ENCODE data around the gene HPCAL1.

The HPCAL1 gene

DNA sequence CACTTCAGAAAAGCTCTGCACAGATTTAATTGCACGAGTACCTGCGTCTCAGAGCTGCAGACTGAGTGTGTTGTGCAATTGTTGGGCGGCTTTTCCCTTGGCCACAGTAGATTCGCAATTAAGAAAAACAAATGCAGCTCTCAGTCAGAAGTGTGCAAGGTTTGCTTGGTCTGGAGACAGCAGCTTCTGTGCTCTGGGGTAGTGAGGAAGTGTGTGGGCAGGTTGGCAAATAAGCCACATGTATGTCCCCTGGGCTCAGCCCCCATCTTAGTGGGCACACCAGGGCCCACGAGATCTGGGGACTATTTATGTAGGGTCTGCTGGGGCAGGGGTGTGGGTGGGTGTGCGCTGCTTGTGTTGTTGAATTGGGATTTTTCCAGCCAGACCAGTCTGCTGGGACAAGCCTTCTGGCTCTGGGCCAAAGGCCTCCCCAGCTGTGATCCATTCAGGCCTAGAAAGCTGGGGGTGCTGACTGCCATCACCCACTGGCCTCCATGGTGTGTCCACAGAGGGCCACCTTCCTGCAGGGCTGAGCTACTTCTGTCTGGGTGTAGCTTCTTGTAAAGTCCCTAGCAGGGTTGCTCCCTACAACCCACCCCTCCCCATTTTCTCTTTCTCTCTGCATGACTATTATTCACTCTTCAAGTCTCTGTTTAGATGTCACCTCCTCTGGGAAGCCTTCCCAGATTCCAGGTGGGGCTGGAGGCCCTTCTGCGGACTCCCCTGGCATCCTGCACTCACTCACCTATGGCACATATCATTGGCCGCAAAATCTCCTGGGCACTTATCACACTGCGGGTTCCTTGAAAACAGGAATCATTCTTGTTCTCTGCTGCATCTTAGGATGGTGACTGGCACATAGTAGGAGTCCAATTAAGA is 77.6 kb downstream of the HPCAL1 start:
- in situ Hi-C loops (cut with HindIII; ENCODE audit: low sequenced_read_pairs) = no loop called here

DNA sequence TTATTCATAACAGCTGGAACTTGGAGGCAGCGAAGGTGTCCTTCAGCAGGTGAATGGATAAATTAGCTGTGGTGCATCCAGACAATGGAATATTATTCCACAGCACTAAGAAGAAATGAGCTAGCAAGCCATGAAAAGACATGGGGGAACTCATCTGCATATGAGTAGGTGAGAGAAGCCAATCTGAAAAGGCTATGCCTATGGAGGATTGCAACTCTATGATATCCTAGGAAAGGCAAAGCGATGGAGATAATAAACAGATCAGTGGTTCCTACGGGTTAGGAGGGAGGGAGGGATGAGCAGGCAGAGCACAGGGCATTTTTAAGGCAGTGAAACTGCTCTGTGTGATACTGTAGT is 79.3 kb downstream of the HPCAL1 start:
- in situ Hi-C loops (cut with HindIII; ENCODE audit: low sequenced_read_pairs) = no loop called here

DNA sequence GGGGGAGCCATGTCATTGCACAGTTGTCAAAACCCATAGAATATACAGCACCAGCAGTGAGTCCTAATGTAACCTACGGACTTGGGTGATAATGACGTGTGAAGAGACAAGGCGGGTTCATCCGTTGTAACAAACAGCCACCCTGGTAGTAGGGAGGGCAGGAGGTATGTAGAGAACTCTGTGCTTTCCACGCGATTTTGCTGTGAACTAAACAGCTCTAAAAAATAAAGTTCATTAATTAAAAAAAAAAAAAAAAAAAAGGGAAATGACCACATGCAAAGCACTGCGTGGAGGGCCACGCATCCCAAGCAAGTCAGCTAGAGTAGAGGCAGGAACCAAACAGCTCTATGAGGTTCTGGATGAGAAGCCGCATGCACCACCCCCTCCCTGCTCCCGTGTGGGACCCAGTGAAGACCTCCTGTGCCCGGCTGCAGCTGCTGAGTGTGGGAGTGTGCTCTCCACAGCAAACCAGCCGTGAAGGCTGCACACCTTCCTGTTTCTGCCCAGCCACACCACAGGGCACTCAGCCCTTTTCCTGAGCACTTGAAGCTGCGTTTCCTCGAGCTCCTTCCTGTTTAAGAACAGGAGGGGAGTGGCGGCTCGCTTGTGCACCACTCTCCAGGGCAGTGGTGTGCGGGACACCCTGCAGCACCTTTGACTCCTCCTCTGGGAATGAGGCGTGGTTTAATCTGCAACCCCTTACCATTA is 79.8 kb downstream of the HPCAL1 start:
- in situ Hi-C loops (cut with HindIII; ENCODE audit: low sequenced_read_pairs) = no loop called here

DNA sequence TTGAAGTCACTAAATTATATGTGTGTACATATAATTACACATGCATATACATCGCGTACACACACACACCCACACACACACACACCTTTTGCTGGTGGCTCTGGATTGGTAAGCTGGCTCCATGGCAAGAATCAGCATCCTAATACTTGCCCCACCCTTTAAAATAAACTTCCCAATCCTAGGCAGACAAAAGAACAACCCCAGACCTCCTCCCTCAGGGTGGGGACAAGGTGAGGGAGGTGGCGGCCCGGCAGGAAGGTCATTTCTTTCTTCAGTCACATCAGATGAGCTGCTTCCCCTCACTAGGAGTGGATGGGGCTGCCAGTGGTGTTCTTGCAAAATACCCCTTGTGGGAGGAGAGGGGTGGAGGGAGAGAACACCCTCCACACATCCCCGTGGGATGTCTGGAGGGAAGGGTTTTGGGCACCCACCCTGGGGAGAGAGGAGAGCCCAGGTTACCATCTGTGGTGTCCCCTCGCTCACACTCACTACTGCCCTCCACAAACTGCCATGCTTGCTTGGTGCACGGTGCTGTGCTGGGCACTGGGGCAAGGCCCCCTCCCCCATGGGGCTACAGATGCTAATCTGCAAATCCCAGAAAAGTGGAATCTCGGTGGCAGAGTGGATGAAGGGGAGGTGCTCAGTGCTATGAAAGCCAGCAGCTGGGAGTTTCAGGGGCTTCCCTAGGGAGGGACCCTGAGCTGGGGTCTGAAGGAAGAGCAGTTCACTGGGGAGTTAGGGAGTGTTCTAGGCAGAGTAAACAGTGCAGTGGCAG is 81.4 kb downstream of the HPCAL1 start:
- in situ Hi-C loops (cut with HindIII; ENCODE audit: low sequenced_read_pairs) = no loop called here

DNA sequence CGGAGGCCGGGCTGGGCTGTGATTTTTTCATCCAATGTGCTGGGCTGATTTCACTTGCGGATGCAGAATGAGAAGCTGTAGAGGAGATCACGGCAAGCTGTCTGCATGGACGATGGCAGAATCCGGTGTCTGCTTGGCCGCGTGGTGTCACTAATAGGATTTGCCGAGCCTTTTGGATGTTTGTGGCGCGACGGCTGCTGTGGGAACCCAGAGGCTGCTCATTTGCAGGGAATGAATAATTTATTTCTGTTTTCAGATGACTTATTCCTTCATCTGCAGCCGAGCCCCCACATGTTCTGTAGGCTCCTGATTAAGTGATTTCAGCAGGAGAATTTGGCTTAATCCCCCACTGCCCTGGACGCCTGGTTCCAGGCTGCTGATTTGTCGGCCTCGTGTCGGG is 82.8 kb downstream of the HPCAL1 start:
- in situ Hi-C loops (cut with HindIII; ENCODE audit: low sequenced_read_pairs) = no loop called here

DNA sequence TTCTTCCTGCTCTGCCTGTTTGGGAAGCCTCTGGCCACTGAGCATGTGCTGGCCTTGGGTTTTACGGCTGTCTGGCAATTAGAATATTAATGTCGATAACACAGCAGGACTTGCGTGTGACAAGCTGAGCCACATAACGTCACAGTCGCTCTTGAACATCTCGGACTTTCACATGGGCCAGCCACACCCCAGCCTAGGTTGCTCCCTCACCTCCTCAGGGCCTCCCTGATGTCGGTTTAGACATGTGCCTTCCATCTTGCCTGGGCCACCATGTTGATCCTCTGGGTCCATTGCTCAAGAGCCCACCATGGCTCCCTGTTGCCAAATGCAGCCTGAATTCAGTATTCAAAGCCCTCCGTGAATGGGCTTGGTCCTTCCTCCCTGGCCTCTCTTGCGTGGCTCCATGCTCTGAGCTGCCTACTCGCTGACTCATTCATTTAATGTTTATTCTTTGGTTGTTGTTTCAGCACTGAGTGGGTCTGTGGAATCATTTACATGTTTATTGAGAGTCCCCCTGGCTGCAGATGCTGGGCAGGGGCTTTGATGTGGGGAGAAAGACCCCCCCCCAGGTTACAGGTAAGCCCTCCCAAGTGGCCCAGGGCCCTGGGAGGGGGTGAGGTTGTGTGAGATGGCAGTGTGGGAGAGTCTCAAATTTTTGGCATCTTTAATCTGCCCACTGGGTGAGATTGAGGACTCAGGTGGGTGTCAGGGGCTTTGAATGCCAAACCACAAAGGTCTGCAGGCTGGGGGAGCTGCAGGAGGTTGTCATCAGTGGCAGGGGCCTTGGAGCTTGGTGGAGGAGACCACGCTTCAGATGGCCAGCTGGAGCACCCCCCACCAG is 83.4 kb downstream of the HPCAL1 start:
- in situ Hi-C loops (cut with HindIII; ENCODE audit: low sequenced_read_pairs) = no loop called here

DNA sequence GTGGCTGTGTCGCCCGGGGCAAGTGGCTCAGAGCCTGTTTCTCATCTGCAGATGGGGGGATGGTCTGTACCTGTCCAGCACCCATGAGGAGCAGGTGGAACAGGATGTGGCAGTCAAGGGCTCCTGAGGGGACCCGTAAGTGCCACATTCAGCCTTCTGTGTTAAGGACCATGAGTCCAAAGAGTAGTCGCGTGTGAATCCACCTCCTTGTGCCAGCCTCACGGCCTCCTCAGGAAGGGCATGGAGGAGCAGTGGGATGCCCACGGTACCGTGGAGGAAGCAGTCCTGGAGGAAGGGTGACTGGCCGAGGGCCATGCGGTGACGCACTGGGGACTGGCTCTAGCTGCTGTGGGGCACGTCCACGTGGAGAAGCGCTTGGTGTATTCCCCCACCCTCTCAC is 84.3 kb downstream of the HPCAL1 start:
- in situ Hi-C loops (cut with HindIII; ENCODE audit: low sequenced_read_pairs) = no loop called here

DNA sequence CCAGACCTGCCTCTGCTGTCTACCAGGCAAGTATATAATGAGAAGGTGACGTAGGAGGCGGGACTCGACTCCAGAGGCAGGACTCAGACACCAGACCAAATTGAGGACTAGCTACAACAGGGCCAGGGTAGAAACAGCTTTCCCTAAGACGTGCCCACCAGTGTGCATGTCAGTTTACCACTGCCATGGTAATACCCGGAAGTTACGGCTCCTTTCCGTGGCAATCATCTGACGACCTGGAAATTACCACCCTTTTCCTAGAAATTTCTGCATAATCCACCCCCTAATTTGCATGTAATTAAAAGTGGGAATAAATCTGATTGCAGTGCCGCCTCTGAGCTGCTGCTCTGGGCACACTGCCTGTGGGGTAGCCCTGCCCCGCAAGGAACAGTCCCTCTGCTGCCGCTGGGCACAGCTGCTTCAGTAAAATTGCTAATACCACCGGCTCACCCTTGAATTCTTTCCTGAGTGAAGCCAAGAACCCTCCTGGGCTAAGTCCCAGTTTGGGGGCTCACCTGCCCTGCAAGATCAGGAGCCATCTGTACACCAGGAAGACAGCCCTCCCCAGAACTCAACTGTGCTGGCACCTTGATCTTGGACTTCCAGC is 86.4 kb downstream of the HPCAL1 start:
- in situ Hi-C loops (cut with HindIII; ENCODE audit: low sequenced_read_pairs) = no loop called here

DNA sequence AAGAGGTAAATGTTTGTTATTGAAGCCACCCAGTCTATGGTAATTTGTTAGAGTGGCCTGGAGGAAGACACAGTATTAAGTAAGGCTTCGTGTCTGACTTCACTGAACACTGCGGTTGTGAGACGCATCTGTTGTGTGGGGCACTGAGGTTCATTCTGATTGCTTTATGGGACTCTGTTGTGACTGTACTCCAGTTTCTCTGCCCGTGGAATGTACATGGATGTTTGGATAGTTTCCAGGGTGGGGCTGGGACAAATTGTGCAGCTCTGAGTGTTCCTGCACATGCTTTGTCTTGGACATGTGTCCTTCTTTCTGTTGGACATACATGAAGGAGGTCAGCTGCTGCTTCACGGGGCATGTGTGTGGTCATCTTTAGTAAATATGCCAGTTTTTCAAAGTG is 86.9 kb downstream of the HPCAL1 start:
- in situ Hi-C loops (cut with HindIII; ENCODE audit: low sequenced_read_pairs) = no loop called here

DNA sequence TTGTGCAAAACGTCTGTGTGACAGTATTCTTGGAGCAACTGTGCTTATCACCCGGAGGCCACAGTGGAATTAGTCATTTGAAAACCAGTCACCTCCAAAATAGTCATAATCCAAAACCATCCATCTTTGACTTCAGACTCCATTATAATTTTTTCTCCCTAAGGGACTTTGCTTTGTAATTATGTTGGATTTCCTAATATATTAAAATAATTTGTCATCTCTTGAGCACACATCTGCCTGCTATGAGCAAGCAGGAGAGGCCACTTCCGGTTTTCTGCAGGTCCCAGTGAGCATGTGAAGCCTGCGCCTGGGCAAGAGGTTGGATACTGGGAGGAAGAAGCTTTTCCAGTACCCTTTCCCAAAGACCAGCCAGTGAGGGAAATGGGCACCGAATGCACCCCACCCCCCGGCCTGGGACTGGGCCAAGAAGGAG is 87.7 kb downstream of the HPCAL1 start:
- in situ Hi-C loops (cut with HindIII; ENCODE audit: low sequenced_read_pairs) = loop anchor here (5.0 kb wide), 1 partner anchor 58 kb away; no protein-coding TSS in a partner anchor

DNA sequence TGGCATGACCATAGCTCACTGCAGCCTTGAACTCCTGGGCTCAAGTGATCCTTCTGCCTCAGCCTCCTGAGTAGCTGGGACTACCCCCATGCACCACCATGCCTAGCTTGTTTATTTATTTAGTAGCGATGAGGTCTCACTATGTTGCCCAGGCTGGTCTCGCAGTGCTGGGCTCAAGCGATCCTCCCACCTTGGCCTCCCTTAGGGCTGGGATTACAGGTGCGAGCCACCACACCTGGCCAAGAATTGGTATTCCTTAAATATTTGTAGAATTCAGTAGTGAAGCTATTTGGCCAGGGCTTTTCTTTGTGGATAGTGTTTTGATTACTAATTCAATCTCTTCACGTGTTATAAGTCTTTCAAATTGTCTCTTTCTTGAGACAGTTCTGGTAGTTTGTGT is 89.4 kb downstream of the HPCAL1 start:
- in situ Hi-C loops (cut with HindIII; ENCODE audit: low sequenced_read_pairs) = loop anchor here (5.0 kb wide), 1 partner anchor 60 kb away; no protein-coding TSS in a partner anchor

DNA sequence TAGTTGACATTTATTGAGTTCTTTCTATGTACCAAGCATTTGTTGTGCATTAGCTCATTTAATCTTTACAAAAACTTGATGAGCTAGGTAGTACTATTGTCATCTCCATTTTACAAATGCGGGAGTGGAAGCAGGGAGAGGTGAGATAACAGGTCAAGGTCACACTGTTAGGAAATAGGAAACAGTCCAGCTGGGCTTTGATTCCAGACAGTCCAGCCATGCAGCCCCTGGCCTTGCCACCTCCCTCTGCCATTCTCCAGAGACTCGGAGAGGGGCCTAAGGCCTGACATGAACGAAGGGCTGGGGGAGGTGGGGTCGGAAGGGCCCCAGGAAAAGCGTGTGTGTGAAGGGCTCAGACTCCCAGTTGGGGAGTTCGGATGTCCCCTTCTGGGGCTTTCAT is 89.8 kb downstream of the HPCAL1 start:
- in situ Hi-C loops (cut with HindIII; ENCODE audit: low sequenced_read_pairs) = loop anchor here (5.0 kb wide), 1 partner anchor 60 kb away; no protein-coding TSS in a partner anchor

DNA sequence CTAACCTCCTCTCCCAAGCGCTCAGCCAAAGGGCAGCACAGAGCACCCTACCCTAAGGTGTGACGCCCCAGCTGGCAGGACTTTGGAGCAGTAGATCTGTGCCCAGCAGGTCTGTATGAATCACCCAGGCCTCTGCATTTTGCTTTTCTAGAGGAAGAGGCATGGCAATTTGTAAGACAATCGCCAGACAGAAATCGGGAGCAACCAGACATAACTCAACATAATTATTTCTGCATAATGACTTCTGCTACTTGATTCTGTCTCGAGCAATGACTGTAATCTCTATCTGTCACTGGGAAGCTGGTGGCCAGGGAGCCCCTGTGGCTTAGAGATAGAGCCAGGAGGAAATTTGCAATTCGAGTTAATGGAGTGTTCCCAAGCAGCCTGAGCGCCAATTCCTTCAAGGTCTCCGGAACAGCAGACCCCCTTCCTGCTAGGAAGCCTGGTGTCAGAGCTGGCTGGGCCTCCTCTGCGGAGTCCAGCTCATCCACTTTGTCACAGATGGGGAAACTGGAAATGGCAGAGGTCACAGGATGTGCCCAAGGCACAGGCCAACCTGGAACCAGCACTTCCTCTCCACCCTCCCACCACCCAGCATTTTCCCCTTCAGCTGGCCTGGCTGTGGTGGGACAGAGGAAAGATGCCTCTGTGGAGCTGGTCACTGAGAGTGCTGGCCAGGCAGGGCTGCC is 90.4 kb downstream of the HPCAL1 start:
- in situ Hi-C loops (cut with HindIII; ENCODE audit: low sequenced_read_pairs) = loop anchor here (5.0 kb wide), 1 partner anchor 61 kb away; no protein-coding TSS in a partner anchor

DNA sequence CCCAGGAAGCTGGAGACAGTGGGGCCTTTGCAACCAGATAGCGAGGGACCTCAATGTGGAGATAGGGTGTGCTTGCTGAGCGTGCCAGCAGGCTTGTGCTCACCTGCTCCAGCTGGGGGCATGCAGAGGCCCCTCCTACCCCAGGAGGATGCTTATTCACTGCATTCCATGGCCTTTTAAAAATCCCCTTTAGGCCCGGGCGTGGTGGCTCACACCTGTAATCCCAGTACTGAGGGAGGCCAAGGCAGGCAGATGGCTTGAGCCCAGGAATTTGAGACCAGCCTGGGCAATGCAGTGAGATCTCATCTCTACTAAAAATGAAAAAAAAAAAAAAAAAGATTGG is 90.9 kb downstream of the HPCAL1 start:
- in situ Hi-C loops (cut with HindIII; ENCODE audit: low sequenced_read_pairs) = loop anchor here (5.0 kb wide), 1 partner anchor 61 kb away; no protein-coding TSS in a partner anchor

DNA sequence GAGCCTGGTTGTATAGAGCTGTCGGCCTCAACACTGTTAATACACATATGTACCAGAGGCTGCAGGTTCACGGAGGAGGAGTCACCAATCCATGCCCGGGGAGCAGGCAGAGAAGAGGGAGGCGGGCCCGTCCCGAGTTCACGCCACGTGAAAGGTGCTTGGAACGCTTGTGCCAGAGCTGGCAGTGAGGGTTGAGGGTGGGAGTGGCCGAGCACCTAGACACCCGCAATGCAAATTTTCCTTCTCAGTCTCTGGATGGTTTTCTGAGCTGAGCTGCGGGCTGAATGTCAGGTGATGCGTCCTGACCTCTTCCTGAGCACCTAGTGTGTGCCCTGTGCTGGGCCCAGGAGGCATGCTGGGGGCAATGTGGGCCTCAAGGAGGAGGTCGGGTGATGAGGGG is 93.2 kb downstream of the HPCAL1 start:
- in situ Hi-C loops (cut with HindIII; ENCODE audit: low sequenced_read_pairs) = no loop called here

DNA sequence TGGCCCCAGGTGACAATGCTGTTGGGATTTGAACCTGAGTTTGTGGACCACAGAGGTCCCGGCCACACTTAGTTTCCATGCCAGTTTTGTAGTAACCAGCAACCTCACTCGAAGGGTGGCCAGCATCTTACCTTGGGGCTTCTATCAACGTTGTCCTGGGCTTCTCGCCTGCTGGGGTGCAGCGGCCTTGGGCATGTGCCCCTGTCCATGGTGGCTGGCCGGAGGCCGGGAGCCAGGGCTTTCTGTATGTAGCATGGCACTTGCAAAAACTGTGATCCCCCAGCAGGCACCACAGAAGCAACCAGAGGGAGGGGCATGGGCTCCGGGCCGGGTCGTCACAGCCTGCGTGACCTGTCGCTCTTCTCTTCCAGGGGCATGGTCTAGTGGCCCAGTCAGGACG is 93.8 kb downstream of the HPCAL1 start:
- in situ Hi-C loops (cut with HindIII; ENCODE audit: low sequenced_read_pairs) = no loop called here

DNA sequence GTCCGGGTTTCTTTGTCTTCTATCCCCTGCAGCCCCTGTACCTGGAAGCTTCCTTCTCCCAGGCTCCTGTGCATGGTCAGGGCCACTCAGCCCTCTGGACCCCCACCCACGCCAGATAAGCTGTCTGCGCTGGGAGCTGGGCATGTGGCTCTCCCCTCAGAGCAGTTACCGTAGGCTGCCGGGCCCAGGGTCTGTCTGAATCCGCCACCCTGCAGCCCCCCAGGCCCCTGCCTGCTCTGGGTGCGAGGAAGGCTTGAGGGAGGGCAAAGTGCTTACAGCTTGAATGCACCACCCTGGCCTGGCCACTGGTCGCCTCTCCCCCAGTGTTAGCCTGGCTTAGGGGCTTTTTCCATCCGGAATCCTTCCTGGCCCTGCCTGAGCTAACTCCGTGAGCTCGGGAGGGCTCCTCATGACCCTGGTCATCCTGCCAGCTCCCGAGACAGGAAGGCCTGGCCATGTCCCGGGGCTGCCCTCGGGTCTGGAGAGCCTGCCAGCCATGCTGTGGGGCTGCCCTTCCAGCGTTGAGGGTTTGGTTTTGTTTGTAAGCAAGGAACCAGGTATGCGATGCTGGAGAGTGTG is 94.7 kb downstream of the HPCAL1 start:
- in situ Hi-C loops (cut with HindIII; ENCODE audit: low sequenced_read_pairs) = no loop called here

DNA sequence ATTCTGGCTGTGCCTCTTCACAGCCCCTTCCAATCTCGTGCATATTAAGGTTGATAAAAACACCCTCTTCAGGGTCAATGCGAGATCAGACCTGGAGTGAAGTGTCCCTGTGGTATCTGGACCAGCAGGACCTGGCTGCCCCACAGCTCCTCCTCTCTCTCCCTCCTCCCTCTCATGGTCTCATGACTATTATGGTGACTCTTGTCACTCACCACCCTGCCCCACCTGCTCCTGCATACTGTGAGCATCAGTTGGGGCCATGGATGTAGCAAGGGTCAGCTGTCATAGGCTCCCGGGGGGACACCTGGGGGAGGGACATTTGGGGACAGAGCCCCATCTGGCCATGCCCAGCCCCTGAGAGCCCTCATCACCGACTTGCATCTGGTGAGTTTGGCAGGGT is 95.2 kb downstream of the HPCAL1 start:
- in situ Hi-C loops (cut with HindIII; ENCODE audit: low sequenced_read_pairs) = no loop called here

DNA sequence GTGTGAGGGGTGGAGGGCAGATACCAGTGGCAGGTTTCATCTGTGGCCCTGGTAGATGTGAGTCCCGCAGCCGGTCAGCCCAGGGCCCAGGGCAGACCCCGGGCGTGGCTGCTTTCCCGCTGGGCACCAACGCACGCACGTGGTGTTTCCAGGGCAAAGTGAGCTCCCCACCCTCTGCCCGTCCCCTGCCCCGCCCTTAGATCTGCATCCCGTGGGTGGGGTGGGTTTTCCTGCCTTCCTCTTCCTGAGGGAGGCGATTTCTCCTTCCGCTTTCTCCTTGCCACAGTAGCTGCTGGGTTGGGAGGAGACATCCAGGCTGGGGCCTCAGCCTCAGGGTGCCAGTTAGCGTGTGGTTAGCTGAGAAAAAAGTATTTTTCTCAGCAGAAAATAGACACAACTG is 95.8 kb downstream of the HPCAL1 start:
- in situ Hi-C loops (cut with HindIII; ENCODE audit: low sequenced_read_pairs) = no loop called here
